ENCODE data around the gene ATXN7L1. TPM values are rescaled to one million over a fixed set of nuclear protein-coding genes. Genes with fewer than 3 reads are reported as not detected.

Gene ATXN7L1
- total RNA-seq, 2 experiments from 2014 or later, result 3.5 to 5.0 TPM

DNA sequence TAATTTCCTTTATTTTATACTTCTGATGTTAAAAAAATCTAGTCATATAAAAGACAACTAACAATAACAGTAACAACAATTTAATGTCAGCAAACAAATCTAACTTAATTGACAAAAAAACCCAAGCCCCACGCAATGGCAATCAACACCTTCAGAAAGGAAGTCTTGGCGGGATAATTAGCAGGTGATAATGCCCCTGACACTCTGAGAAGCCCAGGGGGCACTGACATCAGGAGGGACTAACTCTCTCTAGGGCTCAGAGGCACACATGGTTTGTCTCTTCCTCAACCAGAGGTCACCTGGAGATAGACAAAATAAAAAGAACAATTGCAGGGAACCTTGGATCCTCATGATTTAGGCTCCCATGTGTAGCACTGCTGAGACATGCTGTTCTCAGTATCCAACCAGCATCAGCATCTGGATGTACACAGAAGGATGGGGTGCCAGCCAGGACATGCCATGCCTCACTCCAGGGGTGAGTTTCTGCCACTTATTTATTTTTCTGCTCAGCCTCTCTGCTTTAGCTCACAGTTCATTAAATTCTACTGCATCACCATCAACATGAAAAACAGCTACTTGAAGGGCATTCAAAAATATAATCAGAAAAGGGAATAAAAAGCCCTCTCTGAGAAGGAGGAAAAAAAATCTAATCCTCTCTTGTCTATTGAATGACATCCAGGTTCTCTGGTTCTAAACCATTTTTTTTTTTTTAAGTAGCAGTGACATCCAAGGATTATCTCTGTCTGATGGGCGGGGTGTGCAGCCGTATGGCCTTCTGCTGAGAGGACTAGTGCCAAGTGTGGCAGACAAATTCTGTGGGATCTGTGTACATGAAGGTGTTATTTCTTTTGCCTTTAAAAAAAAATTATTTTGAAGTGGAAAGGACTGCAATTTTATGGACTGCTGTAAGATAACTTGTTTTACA, 96.3 kb downstream of the ATXN7L1 start:
- no peak for DNase-seq
- no peaks in the 10 kb centered on the region for H3K36me3 Mint-ChIP-seq (ENCODE audit: low read depth)
- H3K27ac Mint-ChIP-seq, result no peak overlapping the region
- ChIA-PET POLR2A (interaction anchor here (0.9 kb wide), 1 partner anchor 101 kb away, joined by 3 read pairs; no protein-coding TSS in a partner anchor), CTCF (no interaction called here)
- H3K4me1 Mint-ChIP-seq (ENCODE audit: low read depth), result peaks cover 11% of the 10 kb centered on the region
- ATAC-seq, result no peak
- no peak overlapping the region for H3K4me3 Mint-ChIP-seq
- H3K27me3 Mint-ChIP-seq (ENCODE audit: low read depth), result peaks cover 21% of the 10 kb centered on the region
- no peaks in the 10 kb centered on the region for H3K9me3 Mint-ChIP-seq (ENCODE audit: insufficient read depth)

DNA sequence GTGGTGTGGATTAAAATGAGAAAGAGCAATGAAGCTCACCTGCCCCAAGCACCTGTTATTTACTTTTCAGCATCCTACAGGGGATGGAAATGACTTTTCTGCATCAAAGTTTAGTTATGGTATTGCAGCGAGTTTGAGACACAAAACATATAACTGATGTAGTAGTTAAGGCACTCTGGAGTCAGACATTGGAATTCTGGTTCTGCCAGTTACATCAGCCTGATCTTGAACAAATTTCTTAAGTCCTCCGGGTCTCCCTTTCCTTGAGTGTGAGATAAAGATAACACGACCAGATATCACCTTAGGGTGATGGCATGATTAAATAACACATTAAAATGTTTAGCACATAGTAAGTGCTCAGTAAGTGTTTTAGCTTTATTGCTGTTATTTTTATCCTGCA, 97.4 kb downstream of the ATXN7L1 start:
- DNase-seq, result no peak
- CTCF ChIA-PET, result interaction anchor here (1.3 kb wide), 1 partner anchor 11 kb away, joined by 3 read pairs; no protein-coding TSS in a partner anchor
- Mint-ChIP-seq H3K4me1 (ENCODE audit: low read depth) (peaks cover 11% of the 10 kb centered on the region), H3K9me3 (ENCODE audit: insufficient read depth) (no peaks in the 10 kb centered on the region), H3K4me3 (no peak overlapping the region), H3K27ac (no peak overlapping the region), H3K36me3 (ENCODE audit: low read depth) (no peaks in the 10 kb centered on the region), H3K27me3 (ENCODE audit: low read depth) (peaks cover 17% of the 10 kb centered on the region)
- POLR2A ChIA-PET, result no interaction called here
- ATAC-seq, result no peak

DNA sequence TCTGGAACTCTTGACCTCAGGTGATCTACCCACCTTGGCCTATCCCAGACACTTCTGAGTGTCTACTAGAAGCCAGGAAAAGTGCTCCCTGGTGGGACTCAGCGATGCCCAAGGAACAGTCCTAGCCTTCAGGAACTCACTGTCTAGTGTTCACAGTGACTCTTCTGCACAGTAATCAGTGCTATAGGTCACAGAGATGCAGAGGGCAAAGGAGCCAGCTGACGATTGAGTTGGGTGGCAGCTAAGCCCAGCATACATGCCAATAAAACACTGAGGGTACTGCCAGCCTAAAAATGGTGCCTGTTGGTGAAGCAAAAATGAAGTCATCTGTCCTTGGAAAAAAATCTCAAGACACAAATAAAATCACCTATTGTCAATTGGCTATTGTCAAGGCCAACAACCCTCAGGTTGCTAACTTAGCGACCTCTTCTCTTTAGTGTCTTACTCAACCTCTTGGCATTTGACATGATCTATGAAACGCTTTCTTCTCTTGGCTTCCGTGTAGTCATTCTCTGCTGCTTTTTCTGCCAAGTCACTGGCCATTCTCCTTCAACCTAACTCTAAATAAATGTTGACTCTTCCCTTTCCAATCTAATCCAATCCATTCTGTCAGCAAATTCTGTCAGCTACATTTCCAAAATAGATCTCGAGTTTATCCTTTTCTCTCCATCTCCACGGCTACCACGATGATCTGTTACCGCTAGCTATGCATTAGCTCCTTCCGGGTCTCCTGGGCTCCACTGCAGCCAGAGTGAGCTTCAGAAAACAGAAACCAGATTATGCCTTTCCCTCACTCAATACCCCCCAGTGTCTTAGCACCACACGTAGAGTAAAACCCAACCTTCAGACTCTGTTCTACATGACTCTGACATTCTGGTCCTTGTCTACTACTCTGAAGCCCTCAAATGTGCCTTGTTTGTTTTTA, 99.2 kb downstream of the ATXN7L1 start:
- no peak overlapping the region for H3K4me3 Mint-ChIP-seq
- peaks cover 17% of the 10 kb centered on the region for H3K27me3 Mint-ChIP-seq (ENCODE audit: low read depth)
- CTCF ChIA-PET, result interaction anchor here (1.2 kb wide), 1 partner anchor 10 kb away, joined by 3 read pairs; no protein-coding TSS in a partner anchor
- ATAC-seq (no peak), DNase-seq (no peak)
- H3K27ac Mint-ChIP-seq, result no peak overlapping the region
- POLR2A ChIA-PET, result no interaction called here
- H3K9me3 Mint-ChIP-seq (ENCODE audit: insufficient read depth), result no peaks in the 10 kb centered on the region
- no peaks in the 10 kb centered on the region for H3K36me3 Mint-ChIP-seq (ENCODE audit: low read depth)
- no peaks in the 10 kb centered on the region for H3K4me1 Mint-ChIP-seq (ENCODE audit: low read depth)

- ATAC-seq (no peak), DNase-seq (no peak)
- Mint-ChIP-seq H3K36me3 (ENCODE audit: low read depth) (no peaks in the 10 kb centered on the region), H3K27me3 (ENCODE audit: low read depth) (peaks cover 17% of the 10 kb centered on the region), H3K4me3 (no peak overlapping the region), H3K27ac (no peak overlapping the region), H3K4me1 (ENCODE audit: low read depth) (no peaks in the 10 kb centered on the region), H3K9me3 (ENCODE audit: insufficient read depth) (no peaks in the 10 kb centered on the region)
- ChIA-PET CTCF (interaction anchor here (1.2 to 1.5 kb wide), 2 partner anchors 9 to 16 kb away, joined by 3 to 7 read pairs; no protein-coding TSS in a partner anchor), POLR2A (no interaction called here)
Observed at GRCh38 chr7:105776068-105776790, 100.2 kb downstream of the ATXN7L1 start.

DNA sequence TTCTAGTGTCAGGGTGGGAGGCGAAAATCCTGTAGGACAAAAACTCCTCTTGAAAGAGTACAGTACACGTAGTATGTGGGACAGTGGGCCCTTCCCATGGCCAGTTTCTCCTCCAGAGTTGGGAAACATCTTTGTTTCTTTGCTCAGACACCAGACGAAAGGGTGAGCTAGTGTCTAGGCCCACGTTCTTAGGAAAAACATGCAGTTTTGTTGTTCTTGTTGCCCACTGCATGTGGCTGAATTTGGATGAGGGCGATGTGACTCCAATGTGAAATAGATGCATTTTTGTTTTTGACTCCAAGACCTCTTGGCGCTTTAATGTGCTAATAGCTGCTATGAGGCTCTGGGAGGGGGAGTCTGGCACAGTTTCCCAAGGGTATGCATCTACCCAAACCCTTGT, 100.8 kb downstream of the ATXN7L1 start:
- DNase-seq (no peak), ATAC-seq (no peak)
- H3K4me3 Mint-ChIP-seq, result no peak overlapping the region
- no peak overlapping the region for H3K27ac Mint-ChIP-seq
- H3K27me3 Mint-ChIP-seq (ENCODE audit: low read depth), result peaks cover 16% of the 10 kb centered on the region
- ChIA-PET POLR2A (interaction anchor here (0.6 kb wide), 1 partner anchor 15 kb away, joined by 4 read pairs; no protein-coding TSS in a partner anchor), CTCF (interaction anchor here (1.2 to 1.5 kb wide), 2 partner anchors 8 to 15 kb away, joined by 3 to 7 read pairs; no protein-coding TSS in a partner anchor)
- no peaks in the 10 kb centered on the region for H3K4me1 Mint-ChIP-seq (ENCODE audit: low read depth)
- no peaks in the 10 kb centered on the region for H3K9me3 Mint-ChIP-seq (ENCODE audit: insufficient read depth)
- no peaks in the 10 kb centered on the region for H3K36me3 Mint-ChIP-seq (ENCODE audit: low read depth)

- H3K4me1 Mint-ChIP-seq (ENCODE audit: low read depth), result no peaks in the 10 kb centered on the region
- POLR2A ChIA-PET, result no interaction called here
- no peak for DNase-seq
- no peaks in the 10 kb centered on the region for H3K36me3 Mint-ChIP-seq (ENCODE audit: low read depth)
- no peak overlapping the region for H3K4me3 Mint-ChIP-seq
- no peaks in the 10 kb centered on the region for H3K9me3 Mint-ChIP-seq (ENCODE audit: insufficient read depth)
- no peak for ATAC-seq
- no peak overlapping the region for H3K27ac Mint-ChIP-seq
- CTCF ChIA-PET, result interaction anchor here (1.2 kb wide), 1 partner anchor 12 kb away, joined by 3 read pairs; no protein-coding TSS in a partner anchor
- H3K27me3 Mint-ChIP-seq (ENCODE audit: low read depth), result no peaks in the 10 kb centered on the region
Observed at GRCh38 chr7:105773030-105773460, 103.4 kb downstream of the ATXN7L1 start.

DNA sequence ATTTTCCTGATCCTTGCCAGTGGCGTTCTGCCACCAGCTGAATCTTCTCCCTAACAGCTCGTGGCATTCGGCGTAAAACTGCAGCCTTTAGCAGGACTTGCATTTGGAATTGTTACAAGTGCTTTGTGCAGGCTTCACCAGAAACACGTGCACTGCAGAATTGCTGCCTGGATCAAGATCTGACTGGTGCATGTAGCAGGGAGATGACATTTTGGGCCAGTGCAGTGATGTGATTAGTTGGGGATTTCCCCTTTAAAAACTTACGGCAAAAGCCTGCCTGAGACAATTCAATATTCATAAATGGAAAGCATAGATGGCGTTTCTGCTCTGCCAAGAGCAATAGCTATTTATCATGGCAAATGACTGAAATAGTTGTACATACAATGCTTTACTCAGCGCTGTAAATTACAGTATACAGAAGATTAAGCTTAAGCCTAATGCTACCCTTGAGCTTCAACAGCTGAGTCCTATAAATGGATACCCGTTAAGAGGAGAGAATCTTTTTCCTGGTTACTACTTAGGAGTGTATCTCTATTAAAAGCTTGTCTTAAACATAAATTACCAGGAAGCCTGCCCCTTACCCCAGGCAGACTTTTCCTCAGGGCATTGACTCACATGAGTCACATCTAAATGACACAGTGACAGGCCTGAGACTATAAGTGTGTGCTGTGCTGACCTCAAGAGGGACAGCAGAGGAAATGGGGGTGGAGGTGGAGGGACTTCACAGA, 106.3 kb downstream of the ATXN7L1 start:
- Mint-ChIP-seq H3K36me3 (ENCODE audit: low read depth) (no peaks in the 10 kb centered on the region), H3K27me3 (ENCODE audit: low read depth) (peaks cover 3% of the 10 kb centered on the region), H3K27ac (no peak overlapping the region), H3K4me3 (no peak overlapping the region), H3K4me1 (ENCODE audit: low read depth) (no peaks in the 10 kb centered on the region), H3K9me3 (ENCODE audit: insufficient read depth) (no peaks in the 10 kb centered on the region)
- CTCF ChIA-PET, result interaction anchor here (1.5 to 3.0 kb wide), 2 partner anchors 10 to 31 kb away, joined by 3 to 17 read pairs; no protein-coding TSS in a partner anchor
- DNase-seq (no peak), ATAC-seq (no peak)
- POLR2A ChIA-PET, result interaction anchor here (0.6 kb wide), 1 partner anchor 217 kb away, joined by 3 read pairs; no protein-coding TSS in a partner anchor

DNA sequence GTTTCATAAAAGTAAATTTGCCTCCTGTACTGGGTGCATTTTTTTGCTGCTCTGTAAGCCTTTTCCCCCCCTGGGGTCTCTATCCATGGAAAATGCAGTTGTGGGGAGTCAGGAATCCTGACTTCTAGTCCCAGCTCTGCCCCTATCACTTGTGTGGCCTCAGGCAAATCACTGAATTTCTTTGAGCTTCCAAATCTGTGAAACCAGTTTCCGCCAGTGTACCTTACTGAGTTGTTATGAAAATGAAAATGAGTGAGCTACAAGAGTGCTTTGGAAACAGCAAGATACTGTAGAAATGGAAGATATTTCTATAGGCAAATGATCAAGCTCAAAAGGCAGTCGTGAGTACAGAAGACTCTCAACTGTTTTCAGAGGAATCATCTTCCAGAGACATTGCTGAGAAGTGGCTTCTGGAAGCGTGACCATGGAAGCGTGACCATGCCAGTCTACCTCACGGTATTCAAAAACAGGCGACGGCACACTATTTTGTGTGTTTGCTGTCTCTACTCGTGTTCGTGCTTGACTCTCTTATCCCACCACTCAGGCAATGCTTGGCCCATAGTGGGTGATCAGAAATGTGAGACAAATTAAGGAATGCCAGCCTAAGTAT, 107.4 kb downstream of the ATXN7L1 start:
- DNase-seq (no peak), ATAC-seq (no peak)
- H3K36me3 Mint-ChIP-seq (ENCODE audit: low read depth), result no peaks in the 10 kb centered on the region
- POLR2A ChIA-PET, result no interaction called here
- H3K9me3 Mint-ChIP-seq (ENCODE audit: insufficient read depth), result no peaks in the 10 kb centered on the region
- CTCF ChIA-PET, result interaction anchor here (0.7 to 3.0 kb wide), 6 partner anchors 9 to 694 kb away, joined by 3 to 17 read pairs (median 3); no protein-coding TSS in a partner anchor
- H3K4me3 Mint-ChIP-seq, result no peak overlapping the region
- H3K4me1 Mint-ChIP-seq (ENCODE audit: low read depth), result no peaks in the 10 kb centered on the region
- H3K27me3 Mint-ChIP-seq (ENCODE audit: low read depth), result peaks cover 3% of the 10 kb centered on the region
- no peak overlapping the region for H3K27ac Mint-ChIP-seq

DNA sequence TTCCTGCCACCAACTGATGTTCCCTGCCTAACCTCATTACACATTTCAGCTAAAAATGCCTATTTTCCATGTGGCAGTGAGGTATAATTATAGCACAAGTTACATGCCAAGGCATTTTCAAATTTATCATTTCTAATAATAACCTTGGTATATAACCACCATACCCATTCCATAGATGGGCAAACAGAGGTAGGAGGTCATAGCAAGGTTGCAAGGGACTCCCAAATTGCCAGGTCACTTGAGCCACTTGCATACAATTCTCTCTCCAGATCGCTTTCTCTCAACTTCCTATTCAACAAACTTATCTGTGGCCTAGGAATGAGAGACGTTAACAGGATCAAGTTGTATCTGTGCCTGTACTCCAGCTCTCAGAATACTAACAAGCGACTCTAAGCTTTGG, 108.3 kb downstream of the ATXN7L1 start:
- Mint-ChIP-seq H3K9me3 (ENCODE audit: insufficient read depth) (no peaks in the 10 kb centered on the region), H3K27ac (no peak overlapping the region)
- POLR2A ChIA-PET, result interaction anchor here (0.6 kb wide), 1 partner anchor 30 kb away, joined by 3 read pairs; no protein-coding TSS in a partner anchor

GRCh38 chr7:105766421-105767073, 109.9 kb downstream of the ATXN7L1 start:
- DNase-seq (no peak), ATAC-seq (no peak)
- POLR2A ChIA-PET, result no interaction called here
- no peaks in the 10 kb centered on the region for H3K36me3 Mint-ChIP-seq (ENCODE audit: low read depth)
- peaks cover 3% of the 10 kb centered on the region for H3K27me3 Mint-ChIP-seq (ENCODE audit: low read depth)
- no peak overlapping the region for H3K4me3 Mint-ChIP-seq
- H3K9me3 Mint-ChIP-seq (ENCODE audit: insufficient read depth), result no peaks in the 10 kb centered on the region
- CTCF ChIA-PET, result interaction anchor here (1.0 to 2.0 kb wide), 7 partner anchors 20 to 276 kb away, joined by 3 to 5 read pairs (median 3); no protein-coding TSS in a partner anchor
- no peak overlapping the region for H3K27ac Mint-ChIP-seq
- H3K4me1 Mint-ChIP-seq (ENCODE audit: low read depth), result peaks cover 4% of the 10 kb centered on the region

More for the DNA sequence above, 108.3 kb downstream of the ATXN7L1 start:
- Mint-ChIP-seq H3K4me3 (no peak overlapping the region), H3K36me3 (ENCODE audit: low read depth) (no peaks in the 10 kb centered on the region), H3K4me1 (ENCODE audit: low read depth) (no peaks in the 10 kb centered on the region), H3K27me3 (ENCODE audit: low read depth) (peaks cover 3% of the 10 kb centered on the region)
- CTCF ChIA-PET, result interaction anchor here (0.8 to 0.9 kb wide), 2 partner anchors 11 to 695 kb away, joined by 3 read pairs; no protein-coding TSS in a partner anchor
- ATAC-seq, result no peak
- DNase-seq, result no peak
